ENCODE measurements around the gene GOLGA8Q.
A peak's percentile ranks its signal among the peaks of the same experiment; 100 is the strongest.
"Not testable (repeated sequence)": the region's sequence is repeated elsewhere in the genome, so short reads cannot be mapped to it uniquely, and the experiment has no call there.

Gene GOLGA8Q, protein sequence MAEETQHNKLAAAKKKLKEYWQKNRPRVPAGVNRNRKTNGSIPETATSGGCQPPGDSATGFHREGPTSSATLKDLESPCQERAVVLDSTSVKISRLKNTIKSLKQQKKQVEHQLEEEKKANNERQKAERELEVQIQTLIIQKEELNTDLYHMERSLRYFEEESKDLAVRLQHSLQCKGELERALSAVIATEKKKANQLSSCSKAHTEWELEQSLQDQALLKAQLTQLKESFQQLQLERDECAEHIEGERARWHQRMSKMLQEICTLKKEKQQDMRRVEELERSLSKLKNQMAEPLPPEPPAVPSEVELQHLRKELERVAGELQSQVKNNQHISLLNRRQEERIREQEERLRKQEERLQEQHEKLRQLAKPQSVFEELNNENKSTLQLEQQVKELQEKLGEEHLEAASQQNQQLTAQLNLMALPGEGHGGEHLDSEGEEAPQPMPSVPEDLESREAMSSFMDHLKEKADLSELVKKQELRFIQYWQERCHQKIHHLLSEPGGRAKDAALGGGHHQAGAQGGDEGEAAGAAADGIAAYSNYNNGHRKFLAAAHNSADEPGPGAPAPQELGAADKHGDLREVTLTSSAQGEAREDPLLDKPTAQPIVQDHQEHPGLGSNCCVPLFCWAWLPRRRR

GRCh38 chr15:30551750-30552149, at the start of gene GOLGA8Q:
Gene GOLGA8Q (plus strand): TSS chr15:30552050. CDS start chr15:30552078, 28 bp downstream.
- DNase-seq (ENCODE audit: low spot score): not testable (repeated sequence)

DNA sequence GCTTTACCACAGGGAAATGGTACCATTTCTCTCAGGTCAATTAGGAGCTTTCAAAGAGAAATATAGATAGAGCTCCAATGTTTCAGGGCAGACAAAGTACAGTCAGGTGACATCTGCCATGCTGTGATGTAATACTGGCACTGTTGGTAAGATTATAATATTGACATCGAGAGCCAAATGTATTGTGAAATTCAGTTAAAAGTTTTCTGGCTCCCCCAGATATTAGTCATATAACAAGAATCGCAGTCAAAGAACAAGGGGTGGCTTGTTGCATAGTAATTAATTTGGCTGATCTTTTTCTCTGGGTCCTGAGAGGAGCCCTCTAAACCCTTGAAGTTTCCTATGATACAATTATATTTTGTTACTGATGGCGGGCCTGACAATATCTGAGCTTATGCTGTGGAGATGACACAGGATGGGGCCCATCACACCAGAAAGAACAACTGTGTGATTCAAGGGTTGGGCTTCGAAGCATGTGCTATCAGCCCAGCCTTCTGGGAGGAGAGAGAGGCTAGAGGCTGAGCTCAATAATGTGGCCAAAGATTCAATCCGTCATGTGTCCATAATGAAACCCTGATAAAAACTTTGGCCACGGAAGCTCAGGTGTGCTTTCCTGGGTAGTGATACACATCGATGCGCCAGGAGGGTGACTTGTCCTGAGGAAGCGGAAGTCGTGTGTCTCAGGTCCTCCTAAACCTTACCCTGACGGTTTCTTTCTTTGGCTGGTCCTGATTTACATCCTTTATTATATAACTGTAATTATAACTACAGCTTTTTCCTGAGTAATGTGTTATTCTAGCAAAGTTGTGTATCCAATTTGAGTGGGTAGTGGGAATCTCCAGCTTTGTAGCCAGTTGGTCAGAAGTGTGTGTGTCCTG, 48.7 kb upstream of the GOLGA8Q start:
- DNase-seq (ENCODE audit: low spot score): not testable (repeated sequence)

DNA sequence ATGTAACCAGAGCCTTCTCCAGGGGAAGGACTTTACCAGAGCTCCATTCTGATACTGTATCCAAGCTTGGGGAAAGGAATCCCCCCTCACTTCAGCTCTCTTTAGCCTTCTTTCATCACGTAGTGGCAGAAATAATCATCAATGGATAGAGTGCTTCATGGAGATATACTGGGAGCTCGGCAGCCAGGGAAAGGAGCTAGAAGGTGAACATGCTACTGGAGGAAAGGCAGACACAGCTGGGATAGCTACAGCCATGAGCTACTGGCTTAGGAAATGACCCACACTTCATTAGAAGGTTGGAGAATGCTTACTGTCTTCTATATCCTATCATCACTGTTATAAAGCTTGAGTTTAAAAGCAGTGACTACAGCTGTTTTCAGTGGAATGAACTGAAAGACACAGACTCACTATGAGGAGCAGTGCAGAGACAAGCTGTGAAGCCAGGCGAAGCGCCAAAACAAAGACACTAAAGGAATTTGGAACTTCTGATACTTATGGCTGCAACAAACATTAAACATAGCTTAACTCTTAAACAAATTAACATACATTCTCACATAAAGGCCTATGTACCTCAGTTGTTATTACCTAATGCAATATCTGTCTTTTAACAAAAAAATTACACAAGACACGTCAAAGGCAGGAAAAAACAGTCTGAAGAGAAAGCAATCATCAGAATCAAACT, 47.5 kb upstream of the GOLGA8Q start:
- DNase-seq (ENCODE audit: low spot score): not testable (repeated sequence)

- not testable (repeated sequence) for DNase-seq (ENCODE audit: low spot score)
Measured at GRCh38 chr15:30514545-30514944, 37.3 kb upstream of the GOLGA8Q start.

DNA sequence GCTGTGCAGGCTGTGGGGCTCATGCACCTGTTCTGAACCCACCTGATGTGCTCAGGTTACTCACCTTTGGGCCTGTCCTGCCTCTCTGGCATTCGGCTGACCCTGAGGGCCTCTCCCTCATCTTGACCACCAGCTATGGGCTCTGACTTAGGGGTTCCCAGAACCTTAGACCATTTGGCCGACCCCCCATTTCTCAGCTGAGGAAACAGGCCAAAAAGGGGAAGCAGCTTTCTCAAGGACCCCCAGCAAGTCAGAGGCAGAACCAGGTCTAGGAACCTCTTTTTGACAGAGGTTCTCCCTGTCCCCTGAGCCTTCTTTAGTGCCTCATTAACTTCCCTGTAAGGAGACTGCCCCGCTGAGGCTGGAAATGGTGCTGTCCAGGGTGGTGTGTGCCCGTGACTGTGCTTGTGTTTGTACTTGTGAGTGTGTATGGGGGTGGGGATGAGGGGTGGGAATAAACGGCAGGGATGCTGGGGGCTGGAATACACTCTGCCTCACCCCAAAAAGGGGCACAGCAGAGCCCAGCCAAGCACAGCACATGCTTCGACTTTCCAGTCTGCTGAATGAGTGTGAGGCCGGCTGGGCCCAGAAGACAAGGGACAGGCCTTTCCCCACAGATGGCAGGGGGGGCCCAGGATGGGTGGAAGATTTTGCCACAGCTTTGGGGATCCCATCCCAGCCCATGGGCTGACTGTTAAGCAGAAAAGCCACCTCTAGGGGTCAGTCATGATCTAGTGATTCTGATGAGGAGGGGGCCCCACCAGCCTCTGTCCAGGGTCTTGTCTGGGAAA, 28.2 kb upstream of the GOLGA8Q start:
- DNase-seq (ENCODE audit: low spot score): peak; percentile 30

DNA sequence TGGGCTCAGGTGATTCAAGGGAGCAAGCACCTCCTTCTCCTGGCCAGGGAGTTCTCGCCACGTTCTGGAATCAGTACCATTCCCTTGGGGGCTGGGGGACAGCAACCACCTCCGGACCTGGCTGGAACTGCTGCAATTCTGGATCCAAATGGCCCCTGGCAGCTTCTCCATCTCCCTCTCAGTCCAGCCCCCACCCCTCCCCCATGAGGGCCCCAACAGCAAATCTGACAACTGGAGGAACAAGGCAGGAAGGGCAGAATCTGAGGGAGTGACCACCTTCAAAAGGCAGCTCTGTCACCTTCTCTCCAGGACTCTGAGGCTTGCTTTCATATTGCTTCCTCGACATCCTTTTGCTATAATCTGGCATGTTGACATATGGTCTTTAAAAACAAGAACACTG, 25.9 kb upstream of the GOLGA8Q start:
- not testable (repeated sequence) for DNase-seq (ENCODE audit: low spot score)

- not testable (repeated sequence) for DNase-seq (ENCODE audit: low spot score)
Measured at GRCh38 chr15:30529049-30529448, 22.8 kb upstream of the GOLGA8Q start.

DNA sequence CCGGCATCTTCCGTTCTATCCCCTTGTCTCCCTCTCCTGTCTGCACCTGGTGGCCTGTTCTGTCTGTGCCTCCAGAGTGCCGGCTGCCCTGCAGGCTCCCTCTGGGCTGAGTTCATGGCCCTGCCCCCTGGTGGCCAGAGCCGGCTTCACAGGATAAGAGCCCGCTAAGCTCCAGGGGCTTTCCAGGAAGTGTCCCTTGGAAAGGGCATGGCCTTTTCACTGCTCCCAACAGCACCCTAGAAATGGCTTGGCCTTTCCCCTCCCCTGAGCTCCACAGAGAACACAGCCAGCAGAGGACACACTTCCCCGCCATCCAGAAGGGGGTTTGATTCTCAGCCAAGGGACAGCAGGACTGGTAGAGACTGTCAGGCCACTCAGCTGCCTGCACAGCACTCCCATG, 15.1 kb downstream of the GOLGA8Q start:
- DNase-seq (ENCODE audit: low spot score): peak; percentile 44

DNA sequence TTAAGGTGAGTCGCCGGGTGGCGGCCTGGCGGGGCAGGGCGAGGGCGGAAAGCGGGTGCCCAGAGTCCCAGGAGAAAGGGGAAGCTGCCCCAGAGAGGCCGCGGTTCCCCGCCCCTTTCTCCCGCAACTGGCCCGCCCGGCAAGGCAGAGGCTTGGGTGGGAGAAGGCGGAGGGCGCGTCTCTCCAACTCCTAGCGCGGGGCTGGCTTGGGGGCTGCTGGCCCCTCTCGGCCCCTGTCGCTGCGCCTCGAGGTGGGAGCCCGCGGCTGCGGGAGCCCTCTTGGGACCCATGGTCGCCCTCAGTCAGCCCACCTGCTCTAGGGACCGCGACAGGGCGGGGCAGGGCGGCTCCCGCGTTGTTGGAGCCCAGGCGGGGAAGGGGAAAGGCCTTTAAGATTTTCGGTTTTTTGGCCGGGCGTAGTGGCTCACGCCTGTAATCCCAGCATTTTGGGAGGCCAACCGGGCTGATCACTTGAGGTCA, 21.2 kb downstream of the GOLGA8Q start:
- DNase-seq (ENCODE audit: low spot score): not testable (repeated sequence)

GRCh38 chr15:30579394-30579970, 27.6 kb downstream of the GOLGA8Q start:
- DNase-seq (ENCODE audit: low spot score): not testable (repeated sequence)

GRCh38 chr15:30580716-30581115, 28.9 kb downstream of the GOLGA8Q start:
- DNase-seq (ENCODE audit: low spot score): not testable (repeated sequence)

- DNase-seq (ENCODE audit: low spot score): not testable (repeated sequence)
Measured at GRCh38 chr15:30598953-30599352, 47.1 kb downstream of the GOLGA8Q start.

DNA sequence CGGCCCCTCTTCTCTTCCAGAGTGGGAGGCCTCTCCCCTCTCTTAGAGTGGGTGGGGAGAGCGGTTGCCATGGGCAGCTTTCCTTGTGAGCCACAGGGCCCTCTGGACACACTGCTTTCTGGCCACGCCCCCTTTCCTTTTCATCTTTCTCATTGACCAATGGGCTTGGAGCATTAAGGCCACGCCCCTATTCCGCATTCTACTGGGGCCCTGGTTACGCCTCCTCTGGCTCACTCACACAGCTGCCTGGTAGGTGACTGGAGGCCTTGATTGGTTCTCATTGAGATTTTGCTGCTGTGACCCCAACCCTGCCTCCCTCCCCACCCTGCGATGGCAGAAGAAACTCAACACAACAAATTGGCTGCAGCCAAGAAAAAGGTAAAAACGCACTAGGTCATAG, 51.9 kb downstream of the GOLGA8Q start, which contains the start of gene GOLGA8H:
Gene GOLGA8H, plus strand, starts transcription at position 233 of the 400 bp plus-strand sequence. Its CDS starts 98 bp downstream, at position 331.
- peak; percentile 31 for DNase-seq (ENCODE audit: low spot score)

Measured in ecto neural progenitor cell (in vitro differentiated cells).